ENCODE measurements around the gene KCNA3.

The KCNA3 gene

GRCh38 chr1:110675060-110675791, 486 bp upstream of the KCNA3 start:
- in situ Hi-C loops (cut with HindIII; ENCODE audit: low sequenced_read_pairs): no loop called here
- TF ChIP-seq CTCF (IDR thresholded peaks at IDR 0.05; ENCODE audit: low read depth, low read length, missing control alignments): no peak
- peak overlapping the region; percentile 39 for H3K4me3 ChIP-seq (ENCODE audit: low read depth, low read length)
- no peak for DNase-seq (ENCODE audit: low read depth)

- no peak for DNase-seq (ENCODE audit: low read depth)
- no peak overlapping the region for H3K4me3 ChIP-seq (ENCODE audit: low read depth, low read length)
- in situ Hi-C loops (cut with HindIII; ENCODE audit: low sequenced_read_pairs): no loop called here
- no peak for TF ChIP-seq CTCF (IDR thresholded peaks at IDR 0.05; ENCODE audit: low read depth, low read length, missing control alignments)
These were observed 869 bp downstream of the KCNA3 start for GRCh38 chr1:110673805-110674336.

DNA sequence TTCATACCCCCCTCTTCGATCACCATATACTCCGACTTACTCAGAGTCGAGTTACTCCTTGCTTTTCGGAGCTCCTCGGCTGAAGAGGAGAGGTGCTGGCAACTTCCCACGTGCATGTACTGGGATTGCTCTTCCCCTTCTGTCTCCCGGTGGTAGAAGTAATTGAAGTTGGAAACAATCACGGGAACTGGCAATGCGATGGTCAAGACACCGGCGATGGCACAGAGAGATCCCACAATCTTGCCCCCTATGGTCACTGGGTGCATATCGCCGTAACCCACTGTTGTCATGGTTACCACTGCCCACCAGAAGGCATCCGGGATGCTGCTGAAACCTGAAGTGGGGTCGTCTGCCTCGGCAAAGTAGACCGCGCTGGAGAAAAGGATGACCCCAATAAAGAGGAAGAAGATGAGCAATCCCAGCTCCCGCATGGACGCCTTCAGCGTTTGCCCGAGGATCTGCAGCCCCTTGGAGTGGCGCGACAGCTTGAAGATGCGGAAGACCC, 1.5 kb downstream of the KCNA3 start:
- TF ChIP-seq CTCF (IDR thresholded peaks at IDR 0.05; ENCODE audit: low read depth, low read length, missing control alignments): no peak
- H3K4me3 ChIP-seq (ENCODE audit: low read depth, low read length): no peak overlapping the region
- DNase-seq (ENCODE audit: low read depth): no peak
- in situ Hi-C loops (cut with HindIII; ENCODE audit: low sequenced_read_pairs): no loop called here

- in situ Hi-C loops (cut with HindIII; ENCODE audit: low sequenced_read_pairs): no loop called here
- no peak overlapping the region for H3K4me3 ChIP-seq (ENCODE audit: low read depth, low read length)
- TF ChIP-seq CTCF (IDR thresholded peaks at IDR 0.05; ENCODE audit: low read depth, low read length, missing control alignments): no peak
- DNase-seq (ENCODE audit: low read depth): no peak
These were observed 2.0 kb downstream of the KCNA3 start for GRCh38 chr1:110672753-110673108.

GRCh38 chr1:110672001-110672752, 2.6 kb downstream of the KCNA3 start:
- no peak for DNase-seq (ENCODE audit: low read depth)
- in situ Hi-C loops (cut with HindIII; ENCODE audit: low sequenced_read_pairs): no loop called here
- no peak overlapping the region for H3K4me3 ChIP-seq (ENCODE audit: low read depth, low read length)
- TF ChIP-seq CTCF (IDR thresholded peaks at IDR 0.05; ENCODE audit: low read depth, low read length, missing control alignments): no peak

GRCh38 chr1:110671361-110671760, 3.4 kb downstream of the KCNA3 start:
- no peak for TF ChIP-seq CTCF (IDR thresholded peaks at IDR 0.05; ENCODE audit: low read depth, low read length, missing control alignments)
- H3K4me3 ChIP-seq (ENCODE audit: low read depth, low read length): no peak overlapping the region
- no peak for DNase-seq (ENCODE audit: low read depth)
- in situ Hi-C loops (cut with HindIII; ENCODE audit: low sequenced_read_pairs): no loop called here

Data from astrocyte of the cerebellum (primary cell).